ENCODE results near the gene MGAT4C. TPM values are rescaled to one million over a fixed set of nuclear protein-coding genes. Genes with fewer than 3 reads are reported as not detected.

MGAT4C gene
- total and polyA plus RNA-seq, 2 donors = 0.34 to 0.61 TPM

- Histone ChIP-seq H3K27ac (ENCODE audit: low read depth in 1 of 2, low read length in 1 of 2) (no peak overlapping the region), H3K36me3 (ENCODE audit: control insufficient read depth in 2 of 2, insufficient read depth in 2 of 2, low read length in 1 of 2) (no peaks in the 10 kb centered on the region), H3K4me3 (ENCODE audit: low read length in 2 of 2) (no peak overlapping the region), H3K27me3 (ENCODE audit: control insufficient read depth in 2 of 2, insufficient read depth in 1 of 2, low read length in 1 of 2) (no peaks in the 10 kb centered on the region), H3K4me1 (ENCODE audit: control insufficient read depth in 2 of 2, insufficient read depth in 2 of 2, low read length in 2 of 2) (no peaks in the 10 kb centered on the region), H3K9me3 (ENCODE audit: control insufficient read depth in 2 of 2, insufficient read depth in 1 of 2, low read length in 1 of 2) (no peaks in the 10 kb centered on the region)
- WGBS = 93% methylated on average over 1 of the region's 1 CpG
- DNase-seq (ENCODE audit: low read depth in 6 of 9, low spot score in 9 of 9) = no peak
These were observed 86.1 kb downstream of the MGAT4C start for GRCh38 chr12:86170051-86170450.

- H3K36me3 ChIP-seq (ENCODE audit: control insufficient read depth in 2 of 2, insufficient read depth in 2 of 2, low read length in 1 of 2) = no peaks in the 10 kb centered on the region
- no peaks in the 10 kb centered on the region for H3K4me1 ChIP-seq (ENCODE audit: control insufficient read depth in 2 of 2, insufficient read depth in 2 of 2, low read length in 2 of 2)
- H3K9me3 ChIP-seq (ENCODE audit: control insufficient read depth in 2 of 2, insufficient read depth in 1 of 2, low read length in 1 of 2) = no peaks in the 10 kb centered on the region
- no peaks in the 10 kb centered on the region for H3K27me3 ChIP-seq (ENCODE audit: control insufficient read depth in 2 of 2, insufficient read depth in 1 of 2, low read length in 1 of 2)
- no peak overlapping the region for H3K4me3 ChIP-seq (ENCODE audit: low read length in 2 of 2)
- 96% methylated on average over 4 of the region's 4 CpGs for WGBS
- no peak overlapping the region for H3K27ac ChIP-seq (ENCODE audit: low read depth in 1 of 2, low read length in 1 of 2)
- DNase-seq (ENCODE audit: low read depth in 6 of 9, low spot score in 9 of 9) = no peak
These were observed 97.2 kb downstream of the MGAT4C start for GRCh38 chr12:86158956-86159355.

- Histone ChIP-seq H3K27me3 (ENCODE audit: control insufficient read depth in 2 of 2, insufficient read depth in 1 of 2, low read length in 1 of 2) (no peaks in the 10 kb centered on the region), H3K27ac (ENCODE audit: low read depth in 1 of 2, low read length in 1 of 2) (no peak overlapping the region), H3K36me3 (ENCODE audit: control insufficient read depth in 2 of 2, insufficient read depth in 2 of 2, low read length in 1 of 2) (no peaks in the 10 kb centered on the region), H3K4me3 (ENCODE audit: low read length in 2 of 2) (no peak overlapping the region), H3K9me3 (ENCODE audit: control insufficient read depth in 2 of 2, insufficient read depth in 1 of 2, low read length in 1 of 2) (no peaks in the 10 kb centered on the region), H3K4me1 (ENCODE audit: control insufficient read depth in 2 of 2, insufficient read depth in 2 of 2, low read length in 2 of 2) (no peaks in the 10 kb centered on the region)
- DNase-seq (ENCODE audit: low read depth in 6 of 9, low spot score in 9 of 9) = no peak
- WGBS = 84% methylated on average over 6 of the region's 6 CpGs
These were observed 101.6 kb downstream of the MGAT4C start for GRCh38 chr12:86154620-86155019.

GRCh38 chr12:86148612-86149011 lies 107.6 kb downstream of the MGAT4C start:
- no peaks in the 10 kb centered on the region for H3K9me3 ChIP-seq (ENCODE audit: control insufficient read depth in 2 of 2, insufficient read depth in 1 of 2, low read length in 1 of 2)
- no peaks in the 10 kb centered on the region for H3K4me1 ChIP-seq (ENCODE audit: control insufficient read depth in 2 of 2, insufficient read depth in 2 of 2, low read length in 2 of 2)
- DNase-seq (ENCODE audit: low read depth in 6 of 9, low spot score in 9 of 9) = no peak
- no peaks in the 10 kb centered on the region for H3K27me3 ChIP-seq (ENCODE audit: control insufficient read depth in 2 of 2, insufficient read depth in 1 of 2, low read length in 1 of 2)
- no peak overlapping the region for H3K27ac ChIP-seq (ENCODE audit: low read depth in 1 of 2, low read length in 1 of 2)
- H3K4me3 ChIP-seq (ENCODE audit: low read length in 2 of 2) = no peak overlapping the region
- no peaks in the 10 kb centered on the region for H3K36me3 ChIP-seq (ENCODE audit: control insufficient read depth in 2 of 2, insufficient read depth in 2 of 2, low read length in 1 of 2)

- 64% methylated on average over 3 of the region's 3 CpGs for WGBS
- Histone ChIP-seq H3K9me3 (ENCODE audit: control insufficient read depth in 2 of 2, insufficient read depth in 1 of 2, low read length in 1 of 2) (no peaks in the 10 kb centered on the region), H3K27ac (ENCODE audit: low read depth in 1 of 2, low read length in 1 of 2) (no peak overlapping the region), H3K4me3 (ENCODE audit: low read length in 2 of 2) (no peak overlapping the region), H3K36me3 (ENCODE audit: control insufficient read depth in 2 of 2, insufficient read depth in 2 of 2, low read length in 1 of 2) (no peaks in the 10 kb centered on the region), H3K4me1 (ENCODE audit: control insufficient read depth in 2 of 2, insufficient read depth in 2 of 2, low read length in 2 of 2) (no peaks in the 10 kb centered on the region), H3K27me3 (ENCODE audit: control insufficient read depth in 2 of 2, insufficient read depth in 1 of 2, low read length in 1 of 2) (no peaks in the 10 kb centered on the region)
- DNase-seq (ENCODE audit: low read depth in 6 of 9, low spot score in 9 of 9) = no peak
These were observed 108.1 kb downstream of the MGAT4C start for GRCh38 chr12:86148071-86148470.

- 91% methylated on average over 2 of the region's 2 CpGs for WGBS
- Histone ChIP-seq H3K36me3 (ENCODE audit: control insufficient read depth in 2 of 2, insufficient read depth in 2 of 2, low read length in 1 of 2) (no peaks in the 10 kb centered on the region), H3K4me1 (ENCODE audit: control insufficient read depth in 2 of 2, insufficient read depth in 2 of 2, low read length in 2 of 2) (no peaks in the 10 kb centered on the region), H3K27ac (ENCODE audit: low read depth in 1 of 2, low read length in 1 of 2) (no peak overlapping the region), H3K9me3 (ENCODE audit: control insufficient read depth in 2 of 2, insufficient read depth in 1 of 2, low read length in 1 of 2) (no peaks in the 10 kb centered on the region), H3K27me3 (ENCODE audit: control insufficient read depth in 2 of 2, insufficient read depth in 1 of 2, low read length in 1 of 2) (no peaks in the 10 kb centered on the region), H3K4me3 (ENCODE audit: low read length in 2 of 2) (no peak overlapping the region)
- no peak for DNase-seq (ENCODE audit: low read depth in 6 of 9, low spot score in 9 of 9)
These were observed 111.0 kb downstream of the MGAT4C start for GRCh38 chr12:86145156-86145555.

GRCh38 chr12:86143162-86143561 lies 113.0 kb downstream of the MGAT4C start:
- Histone ChIP-seq H3K36me3 (ENCODE audit: control insufficient read depth in 2 of 2, insufficient read depth in 2 of 2, low read length in 1 of 2) (no peaks in the 10 kb centered on the region), H3K27ac (ENCODE audit: low read depth in 1 of 2, low read length in 1 of 2) (no peak overlapping the region), H3K9me3 (ENCODE audit: control insufficient read depth in 2 of 2, insufficient read depth in 1 of 2, low read length in 1 of 2) (no peaks in the 10 kb centered on the region), H3K4me3 (ENCODE audit: low read length in 2 of 2) (no peak overlapping the region), H3K4me1 (ENCODE audit: control insufficient read depth in 2 of 2, insufficient read depth in 2 of 2, low read length in 2 of 2) (no peaks in the 10 kb centered on the region), H3K27me3 (ENCODE audit: control insufficient read depth in 2 of 2, insufficient read depth in 1 of 2, low read length in 1 of 2) (no peaks in the 10 kb centered on the region)
- 95% methylated on average over 1 of the region's 1 CpG for WGBS
- no peak for DNase-seq (ENCODE audit: low read depth in 6 of 9, low spot score in 9 of 9)

GRCh38 chr12:86139671-86140070 lies 116.5 kb downstream of the MGAT4C start:
- H3K4me3 ChIP-seq (ENCODE audit: low read length in 2 of 2) = no peak overlapping the region
- no peaks in the 10 kb centered on the region for H3K9me3 ChIP-seq (ENCODE audit: control insufficient read depth in 2 of 2, insufficient read depth in 1 of 2, low read length in 1 of 2)
- no peaks in the 10 kb centered on the region for H3K27me3 ChIP-seq (ENCODE audit: control insufficient read depth in 2 of 2, insufficient read depth in 1 of 2, low read length in 1 of 2)
- 93% methylated on average over 1 of the region's 1 CpG for WGBS
- H3K27ac ChIP-seq (ENCODE audit: low read depth in 1 of 2, low read length in 1 of 2) = no peak overlapping the region
- H3K4me1 ChIP-seq (ENCODE audit: control insufficient read depth in 2 of 2, insufficient read depth in 2 of 2, low read length in 2 of 2) = no peaks in the 10 kb centered on the region
- no peaks in the 10 kb centered on the region for H3K36me3 ChIP-seq (ENCODE audit: control insufficient read depth in 2 of 2, insufficient read depth in 2 of 2, low read length in 1 of 2)
- no peak for DNase-seq (ENCODE audit: low read depth in 6 of 9, low spot score in 9 of 9)

GRCh38 chr12:86138770-86139169 lies 117.4 kb downstream of the MGAT4C start:
- DNase-seq (ENCODE audit: low read depth in 6 of 9, low spot score in 9 of 9) = no peak
- H3K27me3 ChIP-seq (ENCODE audit: control insufficient read depth in 2 of 2, insufficient read depth in 1 of 2, low read length in 1 of 2) = no peaks in the 10 kb centered on the region
- H3K36me3 ChIP-seq (ENCODE audit: control insufficient read depth in 2 of 2, insufficient read depth in 2 of 2, low read length in 1 of 2) = no peaks in the 10 kb centered on the region
- no peak overlapping the region for H3K27ac ChIP-seq (ENCODE audit: low read depth in 1 of 2, low read length in 1 of 2)
- H3K4me1 ChIP-seq (ENCODE audit: control insufficient read depth in 2 of 2, insufficient read depth in 2 of 2, low read length in 2 of 2) = no peaks in the 10 kb centered on the region
- H3K9me3 ChIP-seq (ENCODE audit: control insufficient read depth in 2 of 2, insufficient read depth in 1 of 2, low read length in 1 of 2) = no peaks in the 10 kb centered on the region
- H3K4me3 ChIP-seq (ENCODE audit: low read length in 2 of 2) = no peak overlapping the region
- 46% methylated on average over 2 of the region's 2 CpGs for WGBS

GRCh38 chr12:86137936-86138335 lies 118.3 kb downstream of the MGAT4C start:
- Histone ChIP-seq H3K4me1 (ENCODE audit: control insufficient read depth in 2 of 2, insufficient read depth in 2 of 2, low read length in 2 of 2) (no peaks in the 10 kb centered on the region), H3K9me3 (ENCODE audit: control insufficient read depth in 2 of 2, insufficient read depth in 1 of 2, low read length in 1 of 2) (no peaks in the 10 kb centered on the region), H3K27ac (ENCODE audit: low read depth in 1 of 2, low read length in 1 of 2) (no peak overlapping the region), H3K36me3 (ENCODE audit: control insufficient read depth in 2 of 2, insufficient read depth in 2 of 2, low read length in 1 of 2) (no peaks in the 10 kb centered on the region), H3K27me3 (ENCODE audit: control insufficient read depth in 2 of 2, insufficient read depth in 1 of 2, low read length in 1 of 2) (no peaks in the 10 kb centered on the region), H3K4me3 (ENCODE audit: low read length in 2 of 2) (no peak overlapping the region)
- WGBS = 57% methylated on average over 2 of the region's 2 CpGs
- no peak for DNase-seq (ENCODE audit: low read depth in 6 of 9, low spot score in 9 of 9)
